ENCODE results near the gene HOXA1. TPM values are rescaled to one million over a fixed set of nuclear protein-coding genes. Genes with fewer than 3 reads are reported as not detected.

The HOXA1 gene
- total and polyA plus RNA-seq, 2 donors from 2014 or later = 1.1 to 2.4 TPM

GRCh38 chr7:27083646-27084045 is 12.2 kb downstream of the HOXA1 start:
- FAIRE-seq = peak; percentile 3
- Histone ChIP-seq H3K9ac (ENCODE audit: low read length in 3 of 3) (no peak overlapping the region), H3K27me3 (ENCODE audit: control insufficient read depth, insufficient read depth, low read length) (peaks cover 2% of the 10 kb centered on the region), H3K4me1 (ENCODE audit: control insufficient read depth in 2 of 3, insufficient read depth in 2 of 3, low read depth in 1 of 3, low read length in 3 of 3) (peaks cover 0 to 2% (median 0%) of the 10 kb centered on the region in 3 donors), H3K27ac (ENCODE audit: low read depth in 2 of 2, low read length in 2 of 2) (no peak overlapping the region), H3K36me3 (ENCODE audit: control insufficient read depth in 2 of 3, insufficient read depth in 3 of 3, low read length in 3 of 3) (no peaks in the 10 kb centered on the region), H3K9me3 (ENCODE audit: control insufficient read depth in 2 of 3, insufficient read depth in 1 of 3, low read length in 3 of 3) (no peaks in the 10 kb centered on the region), H3K4me3 (ENCODE audit: low read length in 3 of 3) (no peak overlapping the region)
- intact Hi-C loops (cut with DNase I) = no loop called here
- DNase-seq = no peak
- TF ChIP-seq CTCF (IDR thresholded peaks at IDR 0.05; ENCODE audit: borderline replicate concordance, extremely low read depth, insufficient read depth) = no peak

- Histone ChIP-seq H3K9ac (ENCODE audit: low read length in 3 of 3) (no peak overlapping the region), H3K4me1 (ENCODE audit: control insufficient read depth in 2 of 3, insufficient read depth in 2 of 3, low read depth in 1 of 3, low read length in 3 of 3) (no peaks in the 10 kb centered on the region), H3K9me3 (ENCODE audit: control insufficient read depth in 2 of 3, insufficient read depth in 1 of 3, low read length in 3 of 3) (no peaks in the 10 kb centered on the region), H3K27me3 (ENCODE audit: control insufficient read depth, insufficient read depth, low read length) (no peaks in the 10 kb centered on the region), H3K36me3 (ENCODE audit: control insufficient read depth in 2 of 3, insufficient read depth in 3 of 3, low read length in 3 of 3) (no peaks in the 10 kb centered on the region), H3K27ac (ENCODE audit: low read depth in 2 of 2, low read length in 2 of 2) (no peak overlapping the region), H3K4me3 (ENCODE audit: low read length in 3 of 3) (no peak overlapping the region)
- no peak for FAIRE-seq
- intact Hi-C loops (cut with DNase I) = no loop called here
- TF ChIP-seq CTCF (IDR thresholded peaks at IDR 0.05; ENCODE audit: borderline replicate concordance, extremely low read depth, insufficient read depth) = no peak
- DNase-seq = no peak
Measured at GRCh38 chr7:27082171-27082570, 13.6 kb downstream of the HOXA1 start.

GRCh38 chr7:27080844-27081436 is 14.9 kb downstream of the HOXA1 start:
- no peaks in the 10 kb centered on the region for H3K36me3 ChIP-seq (ENCODE audit: control insufficient read depth in 2 of 3, insufficient read depth in 3 of 3, low read length in 3 of 3)
- H3K9me3 ChIP-seq (ENCODE audit: control insufficient read depth in 2 of 3, insufficient read depth in 1 of 3, low read length in 3 of 3) = no peaks in the 10 kb centered on the region
- no peak for FAIRE-seq
- DNase-seq = no peak
- H3K9ac ChIP-seq (ENCODE audit: low read length in 3 of 3) = no peak overlapping the region
- H3K27me3 ChIP-seq (ENCODE audit: control insufficient read depth, insufficient read depth, low read length) = no peaks in the 10 kb centered on the region
- no peak for TF ChIP-seq CTCF (IDR thresholded peaks at IDR 0.05; ENCODE audit: borderline replicate concordance, extremely low read depth, insufficient read depth)
- no peak overlapping the region for H3K4me3 ChIP-seq (ENCODE audit: low read length in 3 of 3)
- no peaks in the 10 kb centered on the region for H3K4me1 ChIP-seq (ENCODE audit: control insufficient read depth in 2 of 3, insufficient read depth in 2 of 3, low read depth in 1 of 3, low read length in 3 of 3)
- intact Hi-C loops (cut with DNase I) = no loop called here
- no peak overlapping the region for H3K27ac ChIP-seq (ENCODE audit: low read depth in 2 of 2, low read length in 2 of 2)

All from kidney (tissue), 14 donors.